Activated CD4-positive, alpha-beta T cell treated with anti-CD3 and anti-CD28 coated beads, Interleukin-2, Interleukin-4, amounts not matched to agents 100 ng/mL and 50 ng/mL, durations not matched to agents 16 hours and 8 hours (primary cell): ENCODE data around the gene FAM20B.
"Not testable (repeated sequence)": the region's sequence is repeated elsewhere in the genome, so short reads cannot be mapped to it uniquely, and the experiment has no call there.

Experiments used
- DNase-seq: peaks from one replicate; pipeline ENCODE4 v3.0.0-alpha.2; 2020; ENCODE audit warnings: low spot score

Gene FAM20B

GRCh38 chr1:179025975-179026812 lies 500 bp downstream of the FAM20B start:
- peak; percentile 62 for DNase-seq

GRCh38 chr1:179026813-179027669 lies 1.3 kb downstream of the FAM20B start:
- DNase-seq: no peak

GRCh38 chr1:179029321-179029759 lies 3.6 kb downstream of the FAM20B start:
- DNase-seq: peak; percentile 25

- DNase-seq: no peak
These were observed 4.4 kb downstream of the FAM20B start for GRCh38 chr1:179030130-179030529.

GRCh38 chr1:179030683-179031082 lies 5.0 kb downstream of the FAM20B start:
- no peak for DNase-seq

- no peak for DNase-seq
These were observed 5.6 kb downstream of the FAM20B start for GRCh38 chr1:179031284-179031683.

GRCh38 chr1:179031855-179032513 lies 6.3 kb downstream of the FAM20B start:
- DNase-seq: no peak

GRCh38 chr1:179034720-179035119 lies 9.0 kb downstream of the FAM20B start:
- DNase-seq: peak; percentile 75

GRCh38 chr1:179036844-179037465 lies 11.3 kb downstream of the FAM20B start:
- DNase-seq: peak; percentile 76

- peak; percentile 32 for DNase-seq
These were observed 13.0 kb downstream of the FAM20B start for GRCh38 chr1:179038528-179039281.

GRCh38 chr1:179039502-179040174 lies 13.9 kb downstream of the FAM20B start:
- DNase-seq: not testable (repeated sequence)

GRCh38 chr1:179040175-179040551 lies 14.5 kb downstream of the FAM20B start:
- DNase-seq: not testable (repeated sequence)

GRCh38 chr1:179042087-179042486 lies 16.4 kb downstream of the FAM20B start:
- DNase-seq: no peak

- no peak for DNase-seq
These were observed 17.0 kb downstream of the FAM20B start for GRCh38 chr1:179042700-179043099.

GRCh38 chr1:179043266-179043665 lies 17.6 kb downstream of the FAM20B start:
- no peak for DNase-seq

- no peak for DNase-seq
These were observed 18.2 kb downstream of the FAM20B start for GRCh38 chr1:179043907-179044306.

- no peak for DNase-seq
These were observed 21.3 kb downstream of the FAM20B start for GRCh38 chr1:179046808-179047635.

GRCh38 chr1:179047636-179047997 lies 21.9 kb downstream of the FAM20B start:
- no peak for DNase-seq

GRCh38 chr1:179048339-179049124 lies 22.8 kb downstream of the FAM20B start:
- no peak for DNase-seq
